ENCODE measurements around the gene PIP5K1C.

Gene PIP5K1C

DNA sequence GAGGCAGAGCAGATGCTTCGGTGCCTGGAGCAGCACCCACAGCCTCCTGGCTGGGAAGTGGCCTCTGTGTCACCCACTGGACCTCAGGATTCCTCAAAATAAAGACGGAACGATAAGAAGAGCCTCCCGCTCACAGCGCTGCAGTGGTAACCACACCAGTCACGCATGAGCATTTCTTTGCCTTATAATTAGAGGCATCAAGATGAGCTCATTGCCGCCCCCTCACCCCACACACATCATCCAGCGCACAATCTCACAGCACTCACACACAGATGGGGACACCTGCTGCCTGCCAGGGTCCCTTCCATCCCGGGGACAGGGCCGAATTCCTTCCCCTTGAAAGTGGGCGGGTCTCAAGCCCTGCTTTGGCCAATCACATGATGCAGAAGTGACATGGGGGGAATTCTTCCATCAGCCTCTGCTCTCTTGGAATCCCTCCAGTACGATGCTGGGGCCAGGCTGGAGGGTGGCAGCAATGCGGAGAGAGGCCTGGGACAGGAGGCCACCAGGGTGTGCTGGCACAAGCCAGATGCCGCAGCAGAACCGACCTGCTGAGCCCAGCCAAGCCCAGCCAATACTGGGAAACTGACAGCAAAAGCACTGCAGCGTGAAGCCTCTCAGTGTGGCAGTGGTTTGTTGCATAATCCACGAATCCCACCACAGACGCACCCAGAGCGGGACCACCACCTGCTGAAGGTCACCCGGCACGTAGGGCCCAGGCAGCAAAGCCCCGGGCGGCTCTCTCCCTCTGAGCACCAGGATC lies 16.0 kb downstream of the PIP5K1C start:
- H3K9me3 Mint-ChIP-seq = no peaks in the 10 kb centered on the region
- peaks cover 4% of the 10 kb centered on the region for H3K27me3 Mint-ChIP-seq (ENCODE audit: low read depth)
- H3K4me3 Mint-ChIP-seq = peak overlapping the region in 2 of 3 experiments; percentile 15 to 38
- peak overlapping the region; percentile 60 to 94 (median 94) for H3K27ac Mint-ChIP-seq
- TF ChIP-seq, protein P1, sequence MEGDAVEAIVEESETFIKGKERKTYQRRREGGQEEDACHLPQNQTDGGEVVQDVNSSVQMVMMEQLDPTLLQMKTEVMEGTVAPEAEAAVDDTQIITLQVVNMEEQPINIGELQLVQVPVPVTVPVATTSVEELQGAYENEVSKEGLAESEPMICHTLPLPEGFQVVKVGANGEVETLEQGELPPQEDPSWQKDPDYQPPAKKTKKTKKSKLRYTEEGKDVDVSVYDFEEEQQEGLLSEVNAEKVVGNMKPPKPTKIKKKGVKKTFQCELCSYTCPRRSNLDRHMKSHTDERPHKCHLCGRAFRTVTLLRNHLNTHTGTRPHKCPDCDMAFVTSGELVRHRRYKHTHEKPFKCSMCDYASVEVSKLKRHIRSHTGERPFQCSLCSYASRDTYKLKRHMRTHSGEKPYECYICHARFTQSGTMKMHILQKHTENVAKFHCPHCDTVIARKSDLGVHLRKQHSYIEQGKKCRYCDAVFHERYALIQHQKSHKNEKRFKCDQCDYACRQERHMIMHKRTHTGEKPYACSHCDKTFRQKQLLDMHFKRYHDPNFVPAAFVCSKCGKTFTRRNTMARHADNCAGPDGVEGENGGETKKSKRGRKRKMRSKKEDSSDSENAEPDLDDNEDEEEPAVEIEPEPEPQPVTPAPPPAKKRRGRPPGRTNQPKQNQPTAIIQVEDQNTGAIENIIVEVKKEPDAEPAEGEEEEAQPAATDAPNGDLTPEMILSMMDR (IDR thresholded peaks at IDR 0.05; ENCODE audit: unreplicated experiment in 3 of 3) = no peak
- H3K4me1 Mint-ChIP-seq = peaks cover 20% of the 10 kb centered on the region
- H3K36me3 Mint-ChIP-seq (ENCODE audit: low read depth) = peaks cover 20% of the 10 kb centered on the region

DNA sequence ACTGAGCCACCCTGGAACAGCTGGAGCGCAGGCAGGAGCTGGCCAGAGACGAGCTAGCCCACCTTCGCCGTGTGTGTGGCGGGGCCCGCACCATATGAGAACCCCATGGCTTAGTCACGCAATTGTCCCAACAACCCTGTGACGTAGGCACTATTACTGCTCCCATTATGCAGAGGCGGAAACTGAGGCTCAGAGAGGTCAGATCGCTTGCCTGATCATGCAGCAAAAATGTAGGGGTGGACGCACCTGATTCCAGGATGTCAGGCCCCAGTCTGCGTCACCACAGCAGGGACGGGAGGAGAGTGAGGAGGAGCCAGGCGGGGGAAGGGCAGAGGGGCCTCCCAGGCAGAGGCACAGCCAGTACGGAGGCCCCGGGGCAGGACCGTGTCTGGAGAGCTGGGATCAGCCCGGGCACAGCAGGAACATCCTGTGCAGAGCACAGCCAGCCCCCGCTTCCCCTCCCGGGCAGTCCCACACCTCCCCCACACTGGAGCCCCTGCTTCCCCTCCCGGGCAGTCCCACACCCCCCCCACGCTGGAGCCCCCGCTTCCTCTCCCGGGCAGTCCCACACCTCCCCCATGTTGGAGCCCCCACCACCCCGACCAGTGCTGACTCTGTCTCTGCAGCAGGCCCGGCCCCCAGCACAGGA lies 16.7 kb downstream of the PIP5K1C start:
- Mint-ChIP-seq H3K27me3 (ENCODE audit: low read depth) (peaks cover 4% of the 10 kb centered on the region), H3K36me3 (ENCODE audit: low read depth) (peaks cover 19% of the 10 kb centered on the region), H3K9me3 (no peaks in the 10 kb centered on the region), H3K4me3 (peak overlapping the region in 2 of 3 experiments; percentile 15 to 38), H3K27ac (peak overlapping the region; percentile 60 to 94 (median 94)), H3K4me1 (peaks cover 20% of the 10 kb centered on the region)
- TF ChIP-seq, protein P1 (IDR thresholded peaks at IDR 0.05; ENCODE audit: unreplicated experiment in 3 of 3) = no peak

DNA sequence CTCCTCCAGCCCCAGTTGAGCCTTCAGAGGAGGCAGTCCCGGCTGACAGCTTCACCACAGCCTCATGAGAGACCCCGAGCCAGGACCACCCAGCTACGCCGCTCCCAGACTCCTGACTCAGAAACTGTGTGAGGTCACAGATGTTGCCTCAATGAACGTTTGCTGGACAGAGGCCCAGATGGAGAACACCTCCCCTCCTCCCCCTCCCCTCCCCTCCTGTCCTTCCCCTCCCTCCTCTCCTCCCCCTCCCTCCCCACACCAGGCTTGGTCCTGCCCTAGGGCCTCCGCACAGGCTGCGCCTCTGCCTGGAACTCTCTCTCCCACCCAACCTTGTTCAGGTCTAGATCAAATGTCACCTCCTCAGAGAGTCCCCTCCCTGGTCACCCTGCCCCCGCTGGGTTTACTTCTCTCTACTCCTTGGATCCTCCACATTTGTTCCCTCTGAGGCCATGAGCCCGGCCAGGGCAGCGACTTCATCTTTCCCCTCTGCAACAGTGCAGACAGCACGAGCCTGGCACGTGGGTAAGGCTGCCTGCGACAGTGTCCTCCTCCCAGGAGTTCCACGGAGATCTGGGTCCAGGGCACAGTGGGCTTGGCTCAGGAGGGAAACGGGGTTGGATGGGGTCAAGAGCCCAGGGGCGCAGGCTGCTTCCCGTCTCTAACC lies 17.4 kb downstream of the PIP5K1C start:
- peaks cover 4% of the 10 kb centered on the region for H3K27me3 Mint-ChIP-seq (ENCODE audit: low read depth)
- TF ChIP-seq, protein P1 (IDR thresholded peaks at IDR 0.05; ENCODE audit: unreplicated experiment in 3 of 3) = no peak
- no peak overlapping the region for H3K4me3 Mint-ChIP-seq
- H3K36me3 Mint-ChIP-seq (ENCODE audit: low read depth) = peaks cover 16% of the 10 kb centered on the region
- H3K27ac Mint-ChIP-seq = peak overlapping the region in 1 of 3 experiments; percentile 57
- H3K9me3 Mint-ChIP-seq = no peaks in the 10 kb centered on the region
- H3K4me1 Mint-ChIP-seq = peaks cover 20% of the 10 kb centered on the region

DNA sequence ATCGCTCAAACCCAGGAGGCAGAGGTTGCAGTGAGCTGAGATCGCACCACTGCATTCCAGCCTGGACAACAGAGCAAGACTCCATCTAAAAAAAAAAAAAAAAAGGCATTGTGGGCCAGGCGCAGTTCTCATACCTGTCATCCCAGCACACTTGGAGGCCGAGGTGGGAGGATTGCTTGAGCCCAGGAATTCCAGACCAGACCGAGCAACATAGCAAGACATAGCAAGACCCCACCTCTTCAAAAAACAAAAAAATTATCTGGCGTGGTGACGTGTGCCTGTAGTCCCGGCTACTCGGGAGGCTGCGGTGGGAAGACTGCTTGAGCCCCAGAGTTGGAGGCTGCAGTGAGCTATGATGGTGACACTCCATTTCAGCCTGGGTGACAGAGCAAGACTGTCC lies 18.0 kb downstream of the PIP5K1C start:
- H3K4me1 Mint-ChIP-seq = peaks cover 18% of the 10 kb centered on the region
- no peak overlapping the region for H3K4me3 Mint-ChIP-seq
- TF ChIP-seq, protein P1 (IDR thresholded peaks at IDR 0.05; ENCODE audit: unreplicated experiment in 3 of 3) = no peak
- H3K27me3 Mint-ChIP-seq (ENCODE audit: low read depth) = peaks cover 4% of the 10 kb centered on the region
- H3K27ac Mint-ChIP-seq = no peak overlapping the region
- no peaks in the 10 kb centered on the region for H3K9me3 Mint-ChIP-seq
- peaks cover 16% of the 10 kb centered on the region for H3K36me3 Mint-ChIP-seq (ENCODE audit: low read depth)

DNA sequence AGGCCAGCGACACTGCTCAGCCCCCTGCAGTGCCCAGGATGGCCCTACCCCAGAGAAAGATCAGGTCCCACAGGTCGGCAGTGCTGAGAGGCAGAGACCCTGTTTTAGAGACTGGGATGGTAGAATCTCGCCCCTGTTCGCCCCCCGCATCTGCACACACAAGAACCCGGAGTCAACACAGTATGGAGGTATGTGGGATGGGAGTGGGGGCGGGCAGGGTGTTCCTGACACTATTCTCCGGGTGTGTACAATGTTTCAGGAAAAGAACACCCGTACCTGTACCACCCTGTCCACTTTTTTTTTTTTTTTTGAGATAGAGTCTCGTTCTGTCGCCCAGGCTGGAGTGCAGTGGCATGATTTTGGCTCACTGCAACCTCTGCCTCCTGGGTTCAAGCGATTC lies 19.3 kb downstream of the PIP5K1C start:
- Mint-ChIP-seq H3K4me3 (no peak overlapping the region), H3K36me3 (ENCODE audit: low read depth) (peaks cover 16% of the 10 kb centered on the region), H3K27me3 (ENCODE audit: low read depth) (peaks cover 4% of the 10 kb centered on the region), H3K27ac (no peak overlapping the region), H3K4me1 (peaks cover 14% of the 10 kb centered on the region), H3K9me3 (no peaks in the 10 kb centered on the region)
- TF ChIP-seq, protein P1 (IDR thresholded peaks at IDR 0.05; ENCODE audit: unreplicated experiment in 3 of 3) = no peak
